Measurements from ENCODE around the gene USP33. TPM values are rescaled to one million over a fixed set of nuclear protein-coding genes. Genes with fewer than 3 reads are reported as not detected.

USP33 gene
- total and polyA plus RNA-seq, 9 of the 15 experiments (the other 6 are each of a cell fraction or from before 2014, with no cell fraction given), result 22.4 to 83.5 (median 44.7) TPM

DNA sequence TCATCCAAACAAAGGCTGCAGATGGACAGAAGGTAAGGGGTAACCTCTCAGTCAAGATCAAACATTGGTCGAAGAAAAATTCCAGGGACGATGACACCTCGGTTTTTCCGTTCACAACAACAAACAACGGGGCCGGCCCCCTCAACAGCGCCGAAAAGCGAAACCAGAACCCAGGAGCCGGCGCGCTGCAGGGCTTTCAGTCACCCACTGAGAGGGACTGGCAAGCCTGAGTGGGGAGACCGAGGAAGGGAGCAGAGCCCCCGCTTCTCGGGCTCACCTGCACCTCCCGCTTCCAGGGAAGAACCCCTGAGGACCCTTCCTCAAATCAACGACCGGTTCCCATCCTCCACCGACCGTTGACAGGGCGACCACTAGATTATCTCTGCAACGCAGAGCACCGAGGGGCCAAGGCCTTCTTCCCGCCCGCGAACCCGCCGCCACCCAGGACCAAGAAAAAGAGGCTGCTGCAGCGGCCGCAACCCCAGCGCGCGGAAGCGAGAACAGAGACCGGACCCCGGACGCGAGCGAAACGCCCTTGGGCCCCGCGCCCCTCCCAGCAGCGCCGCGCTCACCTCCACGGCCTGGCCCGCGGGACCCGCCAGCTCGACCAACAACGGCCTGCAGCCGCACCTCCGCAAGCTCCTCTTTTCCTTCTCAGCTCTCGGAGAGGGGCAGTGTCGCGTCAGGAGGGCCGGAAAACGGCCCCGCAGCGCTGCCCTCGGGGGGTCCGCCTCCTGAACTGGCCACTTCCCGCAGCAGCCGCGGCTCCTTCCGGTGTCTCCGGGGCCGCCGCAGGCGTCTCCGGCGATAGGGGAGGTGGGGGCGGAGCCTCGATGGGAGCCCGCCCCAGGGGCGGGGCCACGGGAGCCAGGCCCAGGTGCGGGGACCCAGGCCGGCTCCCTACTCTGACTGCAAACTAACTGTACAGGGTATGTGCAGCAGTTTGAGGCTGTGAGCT is at the start of gene USP33 (continued):
- TF ChIP-seq THRB (CRISPR knock-in tag; conservative IDR thresholded peaks at IDR 0.05), result no peak
- peak; percentile 51; the same call in 1 of the 2 replicates for TF ChIP-seq FOXP4 (CRISPR knock-in tag; IDR thresholded peaks at IDR 0.05; ENCODE audit: borderline replicate concordance)
- TF ChIP-seq SRSF7 (optimal IDR thresholded peaks at IDR 0.05; ENCODE audit: low read depth, low read length), result no peak
- no peak; the same call in 1 of the 2 replicates for TF ChIP-seq MXI1 (IDR thresholded peaks at IDR 0.05; ENCODE audit: low read depth, low read length)
- no peak for TF ChIP-seq TAF7 (tag; IDR thresholded peaks at IDR 0.05)
- TF ChIP-seq HEY1 (CRISPR knock-in tag; IDR thresholded peaks at IDR 0.05; ENCODE audit: borderline replicate concordance), result no peak
- no peak for TF ChIP-seq HOXB6 (CRISPR knock-in tag; IDR thresholded peaks at IDR 0.05; ENCODE audit: borderline replicate concordance)
- no peak for TF ChIP-seq PRMT5 (CRISPR knock-in tag; IDR thresholded peaks at IDR 0.05)
- no peak for TF ChIP-seq CHD7 (IDR thresholded peaks at IDR 0.05; ENCODE audit: low read depth, low read length)
- TF ChIP-seq ZNF431 (CRISPR knock-in tag; IDR thresholded peaks at IDR 0.05), result no peak
- TF ChIP-seq TAF9B (IDR thresholded peaks at IDR 0.05; ENCODE audit: partially characterized antibody), result no peak
- TF ChIP-seq PTRF (tag; IDR thresholded peaks at IDR 0.05), result no peak
